Measurements from ENCODE around the gene WRNIP1. TPM values are rescaled to one million over a fixed set of nuclear protein-coding genes. Genes with fewer than 3 reads are reported as not detected.

WRNIP1 gene
- total RNA-seq, 1 donor from 2014 or later: 50.1 TPM

- H3K36me3 ChIP-seq: peaks cover 0 to 34% of the 10 kb centered on the region in 2 donors
- intact Hi-C loops (cut with DNase I): no loop called here
- no peak overlapping the region for H3K27ac ChIP-seq
Measured at GRCh38 chr6:2782356-2782708, 17.1 kb downstream of the WRNIP1 start.

GRCh38 chr6:2782825-2783187 is 17.6 kb downstream of the WRNIP1 start:
- Histone ChIP-seq H3K27me3 (no peaks in the 10 kb centered on the region), H3K4me3 (no peak overlapping the region), H3K36me3 (peaks cover 0 to 34% of the 10 kb centered on the region in 2 donors), H3K4me1 (no peaks in the 10 kb centered on the region), H3K27ac (no peak overlapping the region), H3K9me3 (no peaks in the 10 kb centered on the region)
- peak in 1 of 2 donors; percentile 60 for DNase-seq (ENCODE audit: extremely low spot score in 2 of 2)
- TF ChIP-seq POLR2AphosphoS5 (IDR thresholded peaks at IDR 0.05; ENCODE audit: insufficient read depth in 1 of 2, low read depth in 1 of 2) (no peak), POLR2A (IDR thresholded peaks at IDR 0.05) (no peak), CTCF (IDR thresholded peaks at IDR 0.05) (no peak)
- intact Hi-C loops (cut with DNase I): no loop called here

More at GRCh38 chr6:2782356-2782708, 17.1 kb downstream of the WRNIP1 start:
- H3K9me3 ChIP-seq: no peaks in the 10 kb centered on the region
- H3K4me1 ChIP-seq: no peaks in the 10 kb centered on the region
- H3K4me3 ChIP-seq: no peak overlapping the region
- H3K27me3 ChIP-seq: no peaks in the 10 kb centered on the region
- TF ChIP-seq POLR2AphosphoS5 (IDR thresholded peaks at IDR 0.05; ENCODE audit: insufficient read depth in 1 of 2, low read depth in 1 of 2) (no peak), CTCF (IDR thresholded peaks at IDR 0.05) (no peak), POLR2A (IDR thresholded peaks at IDR 0.05) (no peak)
- DNase-seq (ENCODE audit: extremely low spot score in 2 of 2): peak in 1 of 2 donors; percentile 71

- Histone ChIP-seq H3K9me3 (no peaks in the 10 kb centered on the region), H3K36me3 (peaks cover 0 to 34% of the 10 kb centered on the region in 2 donors), H3K27ac (no peak overlapping the region), H3K4me1 (no peaks in the 10 kb centered on the region), H3K27me3 (no peaks in the 10 kb centered on the region), H3K4me3 (no peak overlapping the region)
- intact Hi-C loops (cut with DNase I): no loop called here
- peak in 1 of 2 donors; percentile 77 for DNase-seq (ENCODE audit: extremely low spot score in 2 of 2)
- no peak for TF ChIP-seq POLR2AphosphoS5 (IDR thresholded peaks at IDR 0.05; ENCODE audit: insufficient read depth in 1 of 2, low read depth in 1 of 2)
- TF ChIP-seq POLR2A (IDR thresholded peaks at IDR 0.05): no peak
- TF ChIP-seq CTCF (IDR thresholded peaks at IDR 0.05): no peak
Measured at GRCh38 chr6:2783188-2783963, 18.2 kb downstream of the WRNIP1 start.

GRCh38 chr6:2784061-2784460 is 18.9 kb downstream of the WRNIP1 start:
- intact Hi-C loops (cut with DNase I): no loop called here
- TF ChIP-seq POLR2A (IDR thresholded peaks at IDR 0.05) (no peak), POLR2AphosphoS5 (IDR thresholded peaks at IDR 0.05; ENCODE audit: insufficient read depth in 1 of 2, low read depth in 1 of 2) (no peak), CTCF (IDR thresholded peaks at IDR 0.05) (no peak)
- peaks cover 0 to 33% of the 10 kb centered on the region in 2 donors for H3K36me3 ChIP-seq

GRCh38 chr6:2784930-2785329 is 19.7 kb downstream of the WRNIP1 start:
- no peak overlapping the region for H3K27ac ChIP-seq
- no peaks in the 10 kb centered on the region for H3K9me3 ChIP-seq
- peaks cover 0 to 24% of the 10 kb centered on the region in 2 donors for H3K36me3 ChIP-seq

More at GRCh38 chr6:2784061-2784460, 18.9 kb downstream of the WRNIP1 start:
- H3K4me3 ChIP-seq: no peak overlapping the region
- DNase-seq (ENCODE audit: extremely low spot score in 2 of 2): peak in 1 of 2 donors; percentile 37
- no peaks in the 10 kb centered on the region for H3K4me1 ChIP-seq
- no peaks in the 10 kb centered on the region for H3K9me3 ChIP-seq
- H3K27me3 ChIP-seq: no peaks in the 10 kb centered on the region
- H3K27ac ChIP-seq: no peak overlapping the region

More at GRCh38 chr6:2784930-2785329, 19.7 kb downstream of the WRNIP1 start:
- TF ChIP-seq POLR2AphosphoS5 (IDR thresholded peaks at IDR 0.05; ENCODE audit: insufficient read depth in 1 of 2, low read depth in 1 of 2): no peak
- no peak for TF ChIP-seq CTCF (IDR thresholded peaks at IDR 0.05)
- TF ChIP-seq POLR2A (IDR thresholded peaks at IDR 0.05): no peak
- Histone ChIP-seq H3K4me3 (no peak overlapping the region), H3K4me1 (no peaks in the 10 kb centered on the region), H3K27me3 (no peaks in the 10 kb centered on the region)
- no peak for DNase-seq (ENCODE audit: extremely low spot score in 2 of 2)
- intact Hi-C loops (cut with DNase I): no loop called here
